ENCODE data around the gene PRR5. TPM values are rescaled to one million over a fixed set of nuclear protein-coding genes. Genes with fewer than 3 reads are reported as not detected.

PRR5 gene
- total and polyA plus RNA-seq, 2 of the 13 experiments (the other 11 are each of a cell fraction or from before 2014, with no cell fraction given): 11.6 to 27.5 TPM

- BruUV-seq (replicated peaks): no TSS peak
- WGBS (ENCODE audit: low lambda C conversion rate): 81% methylated on average over 18 of the region's 23 CpGs
- FAIRE-seq: no peak
These were observed 1.4 kb downstream of the PRR5 start for GRCh38 chr22:44703255-44703870.

More at GRCh38 chr22:44703255-44703870, 1.4 kb downstream of the PRR5 start:
- intact Hi-C loops (cut with micrococcal nuclease; ENCODE audit: unreplicated experiment) (no loop called here), in situ Hi-C loops (cut with HindIII; ENCODE audit: extremely low pct_ligation_motif_present, low pct_unique_long_range_greater_than_20kb) (no loop called here)
- peaks cover 29% of the 10 kb centered on the region for H3K4me1 ChIP-seq (ENCODE audit: insufficient read depth, low read length)
- no peaks in the 10 kb centered on the region for H3K27me3 ChIP-seq (ENCODE audit: control insufficient read depth in 1 of 2, insufficient read depth in 2 of 2, low read length in 2 of 2)
- 0 out of 2 replicates have a peak, but pooled peaks have one; percentile 22 for TF ChIP-seq ZNF770 (CRISPR knock-in tag; IDR thresholded peaks at IDR 0.05)
- peak; percentile 53; the same call in 1 of the 2 replicates for TF ChIP-seq ZBTB33 (CRISPR knock-in tag; IDR thresholded peaks at IDR 0.05)
- no peak for TF ChIP-seq ZXDC (CRISPR knock-in tag; IDR thresholded peaks at IDR 0.05)
- TF ChIP-seq FOXO4 (CRISPR knock-in tag; conservative IDR thresholded peaks at IDR 0.05): 0 out of 2 replicates have a peak, but pooled peaks have one; percentile 48
- TF ChIP-seq SAP130 (CRISPR knock-in tag; IDR thresholded peaks at IDR 0.05; ENCODE audit: low read depth): 0 out of 2 replicates have a peak, but pooled peaks have one; percentile 2
- H3K79me2 ChIP-seq (ENCODE audit: insufficient read depth, low read length): peaks cover 21% of the 10 kb centered on the region
- H3K9me3 ChIP-seq (ENCODE audit: low read length): no peaks in the 10 kb centered on the region
- ChIA-PET CTCF (ENCODE audit: low intra/inter-chr PET ratio, low total read pairs) (no interaction called here), POLR2A (no interaction called here)
- DNase-seq (ENCODE audit: low spot score) (no peak), ATAC-seq (no peak)
- H3K4me3 ChIP-seq (replicated peaks in 1 of 3; ENCODE audit: insufficient read depth in 1 of 3, low read depth in 2 of 3, low read length in 3 of 3): peak overlapping the region; percentile 75 to 88 (median 85); a peak in 5 of 6 replicates
- peaks cover 10% of the 10 kb centered on the region; the same call in 1 of the 2 replicates for H4K20me1 ChIP-seq (ENCODE audit: insufficient read depth, low read length)
- no peak overlapping the region for H2AFZ ChIP-seq (ENCODE audit: low read length)
- peak overlapping the region; percentile 78 for H3K9ac ChIP-seq (ENCODE audit: insufficient read depth, low read depth, low read length)
- peak overlapping the region; percentile 90 for H3K4me2 ChIP-seq (ENCODE audit: low read depth, low read length)
- no peak overlapping the region for H3K27ac ChIP-seq (ENCODE audit: extremely low read length, insufficient read depth, low read length)
- peaks cover 1 to 11% of the 10 kb centered on the region in 2 experiments; a peak in 2 of 5 replicates for H3K36me3 ChIP-seq (replicated peaks in 1 of 2; ENCODE audit: control insufficient read depth in 1 of 2, insufficient read depth in 2 of 2, low read length in 2 of 2)
